H9 (cell line): ENCODE measurements around the gene ATP5MC2. TPM values are rescaled to one million over a fixed set of nuclear protein-coding genes. Genes with fewer than 3 reads are reported as not detected.

Source experiments
- DNase-seq: peaks from one replicate; pipeline ENCODE4 v3.0.0-alpha.2; 2017
- H2AFZ ChIP-seq: one replicate; pipeline ENCODE4 v1.6.1; 2013; ENCODE audit warnings: mild to moderate bottlenecking, low read length, control low read depth, moderate library complexity
- H2AK5ac ChIP-seq: 2 replicates; pipeline ENCODE4 v1.6.1; 2013; ENCODE audit warnings: low read length, control low read depth, mixed read lengths; ENCODE audit not compliant: insufficient read length
- H2BK120ac ChIP-seq: one replicate; pipeline ENCODE4 v1.6.1; 2013; ENCODE audit warnings: low read depth, mild to moderate bottlenecking, low read length, control low read depth, inconsistent platforms; ENCODE audit not compliant: poor library complexity, severe bottlenecking
- H2BK12ac ChIP-seq: 2 replicates; pipeline ENCODE4 v1.6.1; 2013; ENCODE audit warnings: low read length, control low read depth, mixed read lengths, low read depth; ENCODE audit not compliant: insufficient read length
- H2BK15ac ChIP-seq: 2 replicates; pipeline ENCODE4 v1.6.1; 2013; ENCODE audit warnings: low read depth, low read length, control low read depth
- H2BK20ac ChIP-seq: one replicate; pipeline ENCODE4 v1.6.1; 2013; ENCODE audit warnings: low read depth, mild to moderate bottlenecking, low read length, control low read depth, inconsistent platforms; ENCODE audit not compliant: poor library complexity, severe bottlenecking
- H2BK5ac ChIP-seq: 2 replicates; pipeline ENCODE4 v1.6.1; 2013; ENCODE audit warnings: low read length, control low read depth, mixed read lengths; ENCODE audit not compliant: insufficient read length
- H3K14ac ChIP-seq: 2 replicates; pipeline ENCODE4 v1.6.1; 2013; ENCODE audit warnings: low read length, control low read depth; ENCODE audit not compliant: insufficient read depth
- H3K18ac ChIP-seq: 2 replicates; pipeline ENCODE4 v1.6.1; 2013; ENCODE audit warnings: low read depth, mild to moderate bottlenecking, mixed read lengths, low read length, control low read depth; ENCODE audit not compliant: insufficient read length
- H3K23ac ChIP-seq: 2 replicates; pipeline ENCODE4 v1.6.1; 2013; ENCODE audit warnings: low read length, control low read depth, mixed read lengths, low read depth; ENCODE audit not compliant: insufficient read length
- H3K23me2 ChIP-seq: 2 replicates; pipeline ENCODE4 v1.6.1; 2013; ENCODE audit warnings: low read depth, mild to moderate bottlenecking, mixed read lengths, low read length, control low read depth; ENCODE audit not compliant: insufficient read length, poor library complexity, severe bottlenecking
- H3K27ac ChIP-seq: 2 replicates; pipeline ENCODE4 v1.5.1; 2013; ENCODE audit warnings: low read length, control low read depth, mixed read lengths, low read depth; ENCODE audit not compliant: insufficient read length
- H3K27me3 ChIP-seq: 2 replicates; pipeline ENCODE4 v1.6.1; 2013; ENCODE audit warnings: low read length, control low read depth, inconsistent platforms; ENCODE audit not compliant: insufficient read depth
- H3K4ac ChIP-seq: 2 replicates; pipeline ENCODE4 v1.6.1; 2013; ENCODE audit warnings: low read depth, mild to moderate bottlenecking, control low read depth, inconsistent platforms, low read length, moderate library complexity
- H3K4me1 ChIP-seq: 2 replicates; pipeline ENCODE4 v1.6.1; 2013; ENCODE audit warnings: low read length, control low read depth, inconsistent platforms; ENCODE audit not compliant: insufficient read depth
- H3K4me2 ChIP-seq: 2 replicates; pipeline ENCODE4 v1.6.1; 2013; ENCODE audit warnings: low read length, control low read depth, mixed read lengths; ENCODE audit not compliant: insufficient read length, insufficient read depth
- H3K56ac ChIP-seq: 2 replicates; pipeline ENCODE4 v1.6.1; 2013; ENCODE audit warnings: low read depth, mild to moderate bottlenecking, mixed read lengths, low read length, control low read depth; ENCODE audit not compliant: insufficient read length
- H3K79me1 ChIP-seq: 2 replicates; pipeline ENCODE4 v1.6.1; 2013; ENCODE audit warnings: low read depth, mild to moderate bottlenecking, moderate library complexity, low read length, control low read depth, inconsistent platforms; ENCODE audit not compliant: insufficient read depth, poor library complexity, severe bottlenecking
- H3K79me2 ChIP-seq: 2 replicates; pipeline ENCODE4 v1.6.1; 2013; ENCODE audit warnings: low read length, control low read depth, inconsistent platforms; ENCODE audit not compliant: insufficient read depth
- H3K9ac ChIP-seq: 2 replicates; pipeline ENCODE4 v1.6.1; 2013; ENCODE audit warnings: low read length, control low read depth, mixed read lengths; ENCODE audit not compliant: insufficient read length; ENCODE audit errors: extremely low read depth
- H3K9me3 ChIP-seq: one replicate; pipeline ENCODE4 v1.6.1; 2013; ENCODE audit warnings: low read depth, low read length, inconsistent platforms; ENCODE audit not compliant: control insufficient read depth
- H3T11ph ChIP-seq: one replicate; pipeline ENCODE4 v1.6.1; 2013; ENCODE audit warnings: mild to moderate bottlenecking, low read length, control low read depth, inconsistent platforms
- H4K20me1 ChIP-seq: one replicate; pipeline ENCODE4 v1.6.1; 2013; ENCODE audit not compliant: control insufficient read depth, insufficient read length, insufficient read depth
- H4K5ac ChIP-seq: 2 replicates; pipeline ENCODE4 v1.6.1; 2013; ENCODE audit warnings: low read depth, mild to moderate bottlenecking, mixed read lengths, low read length, control low read depth; ENCODE audit not compliant: insufficient read length
- H4K8ac ChIP-seq: replicated peaks from 2 replicates; pipeline ENCODE4 v1.6.1; 2013; ENCODE audit warnings: low read length, control low read depth, mixed read lengths, low read depth; ENCODE audit not compliant: insufficient read length
- H4K91ac ChIP-seq: 2 replicates; pipeline ENCODE4 v1.6.1; 2013; ENCODE audit warnings: low read depth, mild to moderate bottlenecking, moderate library complexity, mixed read lengths, low read length, control low read depth; ENCODE audit not compliant: insufficient read length
- H3K27ac Mint-ChIP-seq, 3 experiments: 2 replicates in 2 of 3; 3 replicates in 1 of 3; pipeline ENCODE4 v1.8.0; 2020 to 2021; ENCODE audit warnings: mixed read lengths in 3 of 3, mild to moderate bottlenecking in 1 of 3, moderate library complexity in 1 of 3
- H3K27me3 Mint-ChIP-seq: 2 replicates; pipeline ENCODE4 v1.8.0; 2021; ENCODE audit warnings: low read depth, mild to moderate bottlenecking, moderate library complexity, mixed read lengths
- H3K36me3 Mint-ChIP-seq, 3 experiments: 2 replicates in 2 of 3; 3 replicates in 1 of 3; pipeline ENCODE4 v1.8.0; 2020 to 2021; ENCODE audit warnings: low read depth in 3 of 3, mixed read lengths in 3 of 3; ENCODE audit not compliant: insufficient read depth in 1 of 3
- H3K4me1 Mint-ChIP-seq, 2 experiments: 2 replicates each; pipeline ENCODE4 v1.8.0; 2020; ENCODE audit warnings: mixed read lengths in 2 of 2
- H3K4me3 Mint-ChIP-seq, 2 experiments: 2 replicates in 1 of 2; 3 replicates in 1 of 2; pipeline ENCODE4 v1.8.0; 2020 to 2021; ENCODE audit warnings: mild to moderate bottlenecking in 2 of 2, mixed read lengths in 2 of 2, moderate library complexity in 1 of 2
- H3K9me3 Mint-ChIP-seq, 2 experiments: 2 replicates in 1 of 2; 3 replicates in 1 of 2; pipeline ENCODE4 v1.8.0; 2020; ENCODE audit warnings: mild to moderate bottlenecking in 2 of 2, mixed read lengths in 2 of 2, moderate library complexity in 1 of 2
- CTCF ChIP-seq: fragments of 200-600 bp; sonication (generic); conservative IDR thresholded peaks from 3 replicates; pipeline ENCODE4 v1.8.0; 2021; ENCODE audit warnings: antibody characterized with exemption, mild to moderate bottlenecking
- WGBS: extraction: QIAGEN DNeasy Blood & Tissue Kit; methylation state at CpG from one replicate; pipeline ENCODE4 v1.1.7; 2013; ENCODE audit warnings: missing lambda C conversion rate, low lambda C conversion rate, mixed read lengths; ENCODE audit not compliant: insufficient read length; ENCODE audit errors: extremely low coverage; 5-methylcytosine and 5-hydroxymethylcytosine counted together
- total RNA-seq: library from RNA; stranded (reverse); gene quantifications from 2 replicates; pipeline ENCODE4 v1.2.1, GENCODE V29; 2021

The ATP5MC2 gene
- total RNA-seq, 1 experiment from 2014 or later, result 379 TPM

- Histone ChIP-seq H2AK5ac (no peak overlapping the region), H3K4me2 (no peak overlapping the region), H3K4ac (no peak overlapping the region), H2BK120ac (no peak overlapping the region), H2BK15ac (no peak overlapping the region), H4K91ac (no peak overlapping the region), H2BK20ac (no peak overlapping the region), H3K14ac (no peak overlapping the region), H3K9me3 (no peaks in the 10 kb centered on the region), H3K27ac (no peak overlapping the region), H2AFZ (no peak overlapping the region), H2BK12ac (no peak overlapping the region), H3K4me1 (no peaks in the 10 kb centered on the region), H3K23me2 (no peaks in the 10 kb centered on the region), H3K18ac (no peak overlapping the region), H4K5ac (no peak overlapping the region), H3K9ac (no peak overlapping the region), H3K56ac (no peak overlapping the region), H3K79me1 (no peaks in the 10 kb centered on the region), H3T11ph (no peak overlapping the region), H2BK5ac (no peak overlapping the region), H4K8ac (no peak overlapping the region), H4K20me1 (no peaks in the 10 kb centered on the region), H3K79me2 (no peaks in the 10 kb centered on the region), H3K27me3 (no peaks in the 10 kb centered on the region), H3K23ac (no peak overlapping the region)
- no CpG with 5 or more reads among the region's 2 CpGs for WGBS
- Mint-ChIP-seq H3K9me3 (no peaks in the 10 kb centered on the region; a peak in 1 of 5 replicates), H3K27ac (no peak overlapping the region), H3K4me1 (no peaks in the 10 kb centered on the region), H3K36me3 (no peaks in the 10 kb centered on the region), H3K27me3 (no peaks in the 10 kb centered on the region; the same call in 1 of the 2 replicates), H3K4me3 (no peak overlapping the region)
- TF ChIP-seq CTCF, result no peak
- no peak for DNase-seq
These were observed 37.8 kb downstream of the ATP5MC2 start for GRCh38 chr12:53638057-53638456.
